ENCODE results near the gene KRT2. TPM values are rescaled to one million over a fixed set of nuclear protein-coding genes. Genes with fewer than 3 reads are reported as not detected.

The KRT2 gene
- total and polyA plus RNA-seq, 4 donors = not detected

GRCh38 chr12:52677671-52678070 lies 25.7 kb upstream of the KRT2 start (continued):
- no peak for TF ChIP-seq ZBTB33 (IDR thresholded peaks at IDR 0.05)
- TF ChIP-seq YY1 (IDR thresholded peaks at IDR 0.05) = no peak
- no peak for TF ChIP-seq CTCF (IDR thresholded peaks at IDR 0.05; ENCODE audit: low read depth, low read length, missing input control)
- no peak for TF ChIP-seq FOXA1 (IDR thresholded peaks at IDR 0.05)

GRCh38 chr12:52677126-52677525 lies 25.1 kb upstream of the KRT2 start:
- no peak for DNase-seq (ENCODE audit: low spot score)
- no peaks in the 10 kb centered on the region for H3K9me3 ChIP-seq (ENCODE audit: control insufficient read depth in 4 of 4, low read length in 3 of 4)
- no peak for TF ChIP-seq HNF4A (conservative IDR thresholded peaks at IDR 0.05)
- TF ChIP-seq GABPA (IDR thresholded peaks at IDR 0.05 in 1 of 2, conservative IDR thresholded peaks at IDR 0.05 in 1 of 2) = no peak
- TF ChIP-seq FOXA2 (IDR thresholded peaks at IDR 0.05) = no peak
- TF ChIP-seq HNF4G (IDR thresholded peaks at IDR 0.05) = no peak
- TF ChIP-seq FOXA1 (IDR thresholded peaks at IDR 0.05) = no peak
- no peak for TF ChIP-seq SP1 (IDR thresholded peaks at IDR 0.05)
- TF ChIP-seq REST (IDR thresholded peaks at IDR 0.05) = no peak
- no peak for TF ChIP-seq JUND (IDR thresholded peaks at IDR 0.05)
- TF ChIP-seq RAD21 (IDR thresholded peaks at IDR 0.05) = no peak
- no peak overlapping the region for H3K27ac ChIP-seq (ENCODE audit: low read depth in 1 of 2, low read length in 2 of 2)
- WGBS = 84% methylated on average over 5 of the region's 5 CpGs
- H3K27me3 ChIP-seq (ENCODE audit: control insufficient read depth in 4 of 4, insufficient read depth in 4 of 4, low read length in 3 of 4) = peaks cover 0 to 3% (median 0%) of the 10 kb centered on the region in 4 donors
- H3K4me1 ChIP-seq (ENCODE audit: control insufficient read depth in 4 of 4, insufficient read depth in 4 of 4, low read length in 3 of 4) = no peaks in the 10 kb centered on the region
- no peaks in the 10 kb centered on the region for H3K36me3 ChIP-seq (ENCODE audit: control insufficient read depth in 4 of 4, insufficient read depth in 3 of 4, low read depth in 1 of 4, low read length in 3 of 4)
- H3K9ac ChIP-seq (ENCODE audit: low read depth in 1 of 2, low read length in 2 of 2) = no peak overlapping the region
- H3K4me3 ChIP-seq (ENCODE audit: low read depth in 1 of 3, low read length in 3 of 3) = no peak overlapping the region

- H3K9me3 ChIP-seq (ENCODE audit: control insufficient read depth in 4 of 4, low read length in 3 of 4) = no peaks in the 10 kb centered on the region
- H3K4me1 ChIP-seq (ENCODE audit: control insufficient read depth in 4 of 4, insufficient read depth in 4 of 4, low read length in 3 of 4) = no peaks in the 10 kb centered on the region
- no peak overlapping the region for H3K9ac ChIP-seq (ENCODE audit: low read depth in 1 of 2, low read length in 2 of 2)
- no peak for DNase-seq (ENCODE audit: low spot score)
- 81% methylated on average over 7 of the region's 7 CpGs for WGBS
- peaks cover 0 to under 1% (median 0%) of the 10 kb centered on the region in 4 donors for H3K27me3 ChIP-seq (ENCODE audit: control insufficient read depth in 4 of 4, insufficient read depth in 4 of 4, low read length in 3 of 4)
- H3K36me3 ChIP-seq (ENCODE audit: control insufficient read depth in 4 of 4, insufficient read depth in 3 of 4, low read depth in 1 of 4, low read length in 3 of 4) = no peaks in the 10 kb centered on the region
- no peak overlapping the region for H3K4me3 ChIP-seq (ENCODE audit: low read depth in 1 of 3, low read length in 3 of 3)
- no peak overlapping the region for H3K27ac ChIP-seq (ENCODE audit: low read depth in 1 of 2, low read length in 2 of 2)
- TF ChIP-seq ZBTB33 (IDR thresholded peaks at IDR 0.05) = no peak
- TF ChIP-seq JUND (IDR thresholded peaks at IDR 0.05) = no peak
- no peak for TF ChIP-seq CTCF (IDR thresholded peaks at IDR 0.05; ENCODE audit: low read depth, low read length, missing input control)
- no peak for TF ChIP-seq RAD21 (IDR thresholded peaks at IDR 0.05)
- no peak for TF ChIP-seq HNF4A (conservative IDR thresholded peaks at IDR 0.05)
- no peak for TF ChIP-seq RXRA (IDR thresholded peaks at IDR 0.05)
- no peak for TF ChIP-seq MAX (IDR thresholded peaks at IDR 0.05)
These were observed 24.2 kb upstream of the KRT2 start for GRCh38 chr12:52676163-52676562.

Data from liver (tissue), 9 donors.